Measurements from ENCODE around the gene ATXN7. TPM values are rescaled to one million over a fixed set of nuclear protein-coding genes. Genes with fewer than 3 reads are reported as not detected.
A peak's percentile ranks its signal among the peaks of the same experiment; 100 is the strongest.

ATXN7 gene
- total and polyA plus RNA-seq, 2 of the 4 experiments (the other 2 are of a cell fraction), result 8.6 to 13.6 TPM

DNA sequence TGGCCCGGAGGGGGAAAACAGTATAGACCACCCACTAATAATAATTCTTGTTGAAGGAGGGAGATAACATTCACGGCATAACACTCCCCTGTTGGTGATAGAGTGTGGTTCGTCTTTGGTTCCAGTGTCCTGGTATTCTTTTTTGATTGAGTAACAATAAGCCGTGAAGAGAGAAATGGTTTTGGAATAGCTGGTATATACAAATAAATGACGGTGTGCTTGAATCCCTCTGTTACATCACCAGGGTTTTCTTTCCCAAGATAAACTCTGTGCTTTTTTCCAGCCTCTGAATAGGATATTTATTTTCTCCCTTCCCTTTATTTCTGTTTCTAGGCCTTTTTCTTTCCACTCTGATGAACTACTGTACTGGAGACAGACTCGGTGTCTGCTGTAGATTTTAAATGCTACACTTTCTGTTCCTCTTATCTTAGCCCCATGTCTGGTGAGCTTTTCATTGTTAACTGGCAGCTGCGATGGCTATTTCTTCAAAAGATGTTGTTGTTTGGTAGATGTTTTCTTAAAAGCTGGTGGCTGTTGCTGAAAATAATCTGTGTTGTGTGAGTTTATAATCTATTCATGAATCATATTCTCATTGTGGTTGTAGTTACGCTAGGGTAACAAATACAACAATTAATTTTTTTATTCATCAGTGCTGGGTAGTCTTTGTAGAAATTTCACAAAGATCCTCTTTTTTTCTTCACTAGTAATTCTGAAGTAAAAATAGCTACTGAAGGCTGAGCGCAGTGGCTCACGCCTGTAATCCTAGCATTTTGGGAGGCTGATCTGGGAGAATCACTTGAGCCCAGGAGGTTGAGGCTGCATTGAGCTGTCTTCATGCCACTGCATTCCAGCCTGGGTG, 64.0 kb downstream of the ATXN7 start:
- CTCF ChIA-PET, result interaction anchor here (0.9 kb wide), 1 partner anchor 58 kb away, joined by 5 read pairs; no protein-coding TSS in a partner anchor
- peaks cover 14% of the 10 kb centered on the region for H3K9me1 ChIP-seq (ENCODE audit: insufficient read depth, low read length)
- DNase-seq (peak; percentile 26), ATAC-seq (ENCODE audit: low read depth) (peak; percentile 21)
- no peak overlapping the region for H3K9ac ChIP-seq (ENCODE audit: low read depth, low read length)
- dilution Hi-C loops (cut with HindIII; ENCODE audit: low sequenced_read_pairs, unreplicated experiment) (no loop called here), intact Hi-C loops (cut with micrococcal nuclease) (no loop called here), in situ Hi-C loops (cut with MboI; ENCODE audit: low sequenced_read_pairs) (no loop called here)
- no peak overlapping the region for H3K23ac ChIP-seq (ENCODE audit: low read depth, low read length)
- peaks cover 56 to 81% of the 10 kb centered on the region in 2 experiments for H3K79me1 ChIP-seq (ENCODE audit: low read depth in 1 of 2, low read length in 2 of 2)
- H2BK5ac ChIP-seq (ENCODE audit: low read depth, low read length, poor library complexity, severe bottlenecking), result no peak overlapping the region
- WGBS, 2 experiments (ENCODE audit: extremely low coverage in 2 of 2, insufficient read length in 1 of 2), result no CpG with 5 or more reads among the region's 10 CpGs
- peaks cover 33% of the 10 kb centered on the region; the same call in 1 of the 2 replicates for H4K20me1 ChIP-seq (ENCODE audit: insufficient read depth, low read length)
- no peak overlapping the region for H3K27ac ChIP-seq (ENCODE audit: insufficient read depth, low read length)
- no peak overlapping the region for H3K4me2 ChIP-seq (ENCODE audit: low read depth, low read length)
- no peaks in the 10 kb centered on the region for H3K9me3 ChIP-seq (ENCODE audit: control insufficient read depth, insufficient read depth, low read length)
- H3K4ac ChIP-seq (ENCODE audit: low read depth, low read length), result no peak overlapping the region
- H4K5ac ChIP-seq (ENCODE audit: low read depth, low read length), result no peak overlapping the region
- no peaks in the 10 kb centered on the region for H3K27me3 ChIP-seq (ENCODE audit: control insufficient read depth, insufficient read depth, low read length)
- H3K36me3 ChIP-seq (ENCODE audit: control insufficient read depth, insufficient read depth, low read length), result peaks cover 22% of the 10 kb centered on the region
- POLR2A ChIA-PET (ENCODE audit: unreplicated experiment), result no interaction called here
- no peak overlapping the region for H2AFZ ChIP-seq (replicated peaks; ENCODE audit: low read length, poor library complexity)
- H2AK9ac ChIP-seq (replicated peaks; ENCODE audit: low read depth, low read length, poor library complexity), result no peak overlapping the region
- no peak overlapping the region for H3K14ac ChIP-seq (replicated peaks; ENCODE audit: low read depth, low read length)
- no peak overlapping the region for H3K56ac ChIP-seq (ENCODE audit: extremely low read depth, insufficient read depth, low read length)
- H4K91ac ChIP-seq (ENCODE audit: insufficient read depth, low read depth, low read length), result no peak overlapping the region
- no peak overlapping the region for H2BK15ac ChIP-seq (ENCODE audit: low read depth, low read length)
- H2AK5ac ChIP-seq (ENCODE audit: low read depth, low read length), result no peak overlapping the region
- no peak for TF ChIP-seq CTCF (conservative IDR thresholded peaks at IDR 0.05; ENCODE audit: low read depth, low read length)
- BruUV-seq (replicated peaks), result no TSS peak
- H4K8ac ChIP-seq (ENCODE audit: low read depth in 2 of 2, low read length in 2 of 2), result no peak overlapping the region
- H3K18ac ChIP-seq (ENCODE audit: low read depth, low read length), result no peak overlapping the region
- no peaks in the 10 kb centered on the region for H3K4me1 ChIP-seq (ENCODE audit: control insufficient read depth, insufficient read depth, low read length)
- H2BK120ac ChIP-seq (ENCODE audit: low read depth, low read length), result no peak overlapping the region
- H2BK20ac ChIP-seq (ENCODE audit: low read depth, low read length), result no peak overlapping the region
- no peak overlapping the region for H3K4me3 ChIP-seq (ENCODE audit: insufficient read depth, low read depth, low read length)
